HG03354 (cell line): Measurements from ENCODE around the gene HDAC8.

Experiments
- ATAC-seq: cut with Tn5 transposase; IDR thresholded peaks from one replicate; pipeline ENCODE4 v1.9.1; 2021; ENCODE audit warnings: mild to moderate bottlenecking; ENCODE audit not compliant: unreplicated experiment, poor library complexity, severe bottlenecking

The HDAC8 gene

DNA sequence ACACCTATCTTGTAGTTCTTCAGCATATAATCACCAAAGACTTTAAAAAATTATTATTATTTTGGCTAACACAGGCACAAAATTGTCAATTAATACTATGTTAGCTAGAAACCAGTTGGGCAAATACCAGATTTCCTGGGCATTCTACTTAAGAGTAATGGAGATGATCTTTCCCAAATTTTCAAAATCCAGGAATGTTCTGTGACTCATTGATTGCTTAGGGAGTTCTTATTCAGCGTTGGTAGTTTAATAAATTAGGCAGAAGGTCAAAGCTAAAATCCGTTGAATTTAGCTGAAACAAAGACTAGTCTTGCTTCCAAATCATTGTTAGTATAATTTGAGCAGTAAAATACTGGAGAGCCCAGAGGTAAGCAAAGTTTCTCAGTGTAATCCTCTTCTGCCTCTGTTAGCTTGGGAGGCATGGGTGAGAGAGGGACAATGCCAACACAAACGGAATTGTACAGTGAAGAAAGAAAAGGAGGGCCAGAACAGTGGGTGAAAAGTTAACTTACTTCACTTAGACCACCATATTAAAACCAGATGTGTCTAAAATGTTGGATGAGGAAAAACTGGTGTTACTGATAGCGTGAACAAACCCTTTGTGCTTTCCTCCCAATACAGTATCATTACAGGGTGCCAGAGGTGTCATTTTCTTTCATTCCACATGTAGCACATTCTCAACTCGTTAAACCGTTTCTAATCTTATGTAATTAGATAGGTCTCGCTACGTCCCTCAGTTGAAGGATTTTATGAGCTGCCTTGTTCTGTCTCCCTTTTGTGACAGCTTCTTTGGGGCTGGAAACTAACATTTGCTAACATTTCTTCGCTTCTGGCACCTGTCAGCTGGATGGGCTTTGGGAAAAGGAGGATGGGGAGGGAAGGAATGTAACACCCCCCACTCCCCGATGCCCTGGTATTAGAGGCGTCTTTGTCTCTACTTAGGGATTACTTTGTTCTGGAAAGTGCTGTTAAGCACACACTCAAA, 179.5 kb downstream of the HDAC8 start:
- ATAC-seq = no peak

DNA sequence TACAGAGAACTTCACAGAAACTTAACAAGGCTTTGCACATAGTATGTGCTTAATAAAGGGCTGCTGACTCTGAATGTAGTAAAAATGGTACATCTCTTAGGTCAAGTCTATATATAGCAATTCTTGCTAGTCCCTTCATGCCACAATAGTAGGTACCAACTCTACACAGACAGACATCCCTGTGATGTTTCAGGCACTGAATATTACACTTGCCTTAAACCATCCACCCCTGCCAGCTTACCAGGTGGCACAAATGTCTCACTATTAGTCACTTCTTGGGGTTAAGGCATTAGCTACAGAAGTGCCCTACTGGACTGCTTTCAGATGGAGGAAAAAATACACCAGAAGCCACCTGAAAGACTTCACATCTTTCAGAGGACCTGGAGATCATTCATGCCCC, 180.6 kb downstream of the HDAC8 start:
- ATAC-seq = no peak

DNA sequence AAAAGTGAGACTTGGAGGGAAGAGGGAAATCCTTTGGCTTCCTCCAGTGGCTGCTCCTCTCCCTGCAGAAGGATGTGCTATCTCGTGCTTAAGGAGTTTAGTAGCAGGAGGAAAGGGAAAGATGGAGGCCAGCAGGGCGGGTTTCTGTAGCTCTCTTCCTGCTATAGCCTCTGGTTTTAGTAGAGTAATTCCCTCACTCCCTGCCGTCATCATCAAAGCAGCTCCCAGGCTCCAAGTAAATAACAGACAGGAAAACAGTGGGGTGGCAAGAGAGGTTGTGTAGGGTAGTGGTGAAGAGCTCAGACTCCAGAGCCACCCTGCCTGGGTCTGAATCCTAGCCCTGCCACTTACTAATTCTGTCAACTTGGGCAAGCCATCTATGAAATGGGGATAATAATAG, 185.4 kb downstream of the HDAC8 start:
- ATAC-seq = no peak

DNA sequence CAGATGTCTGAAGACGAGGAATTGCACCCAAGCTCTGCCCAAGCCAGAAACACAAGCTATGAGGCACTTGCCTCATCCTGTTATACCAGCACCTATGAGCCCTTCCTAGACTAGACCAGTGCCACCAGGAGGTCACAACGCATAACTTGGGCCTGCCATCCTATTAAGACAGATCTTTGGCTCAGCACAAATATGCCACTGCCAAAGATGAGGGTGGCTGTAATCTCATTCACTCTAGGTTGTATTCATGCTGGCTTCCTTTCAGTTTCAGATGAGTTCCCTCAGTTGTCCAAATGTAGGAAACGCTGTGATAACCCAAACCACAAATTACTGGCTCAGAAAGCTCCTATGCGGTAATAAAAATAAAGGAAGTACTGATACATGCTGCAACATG, 190.4 kb downstream of the HDAC8 start:
- ATAC-seq = no peak

DNA sequence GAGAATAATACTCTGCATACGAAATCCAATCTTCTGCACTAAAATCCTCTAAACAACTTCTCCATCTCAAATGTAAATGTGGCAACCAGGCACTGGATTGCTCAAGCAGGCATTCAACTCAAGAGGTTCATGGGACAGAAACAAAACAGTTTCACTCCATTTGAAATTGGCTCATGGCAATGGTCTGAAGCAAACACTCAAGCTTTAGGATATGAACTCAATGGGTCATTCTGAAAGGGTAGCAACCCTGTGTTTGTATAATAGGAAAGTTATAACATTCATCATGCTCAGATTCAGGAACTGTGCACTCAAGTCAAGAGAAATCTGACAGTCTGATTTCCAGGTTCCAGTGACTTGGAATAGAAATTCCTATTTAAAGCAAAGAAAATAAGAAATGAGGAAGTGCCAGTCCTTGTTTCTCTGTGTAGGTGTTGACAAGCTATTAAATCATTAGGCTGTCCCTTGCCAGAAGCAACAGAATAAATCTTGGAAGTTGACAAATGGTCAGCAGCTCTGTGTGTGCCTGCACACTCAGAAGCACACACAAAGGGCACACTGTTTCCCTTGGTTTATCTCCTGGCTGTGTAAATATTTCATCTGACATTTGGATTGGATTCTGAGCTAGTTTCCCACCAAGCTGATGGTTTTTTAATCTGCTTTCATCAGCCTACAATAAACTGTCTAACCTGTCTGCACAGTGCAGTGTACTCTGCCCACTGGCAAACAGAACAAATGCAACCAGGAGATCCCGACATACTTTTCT, 191.0 kb downstream of the HDAC8 start:
- ATAC-seq = no peak

- ATAC-seq = no peak
Measured at GRCh38 chrX:72376124-72376523, 196.5 kb downstream of the HDAC8 start.

GRCh38 chrX:72373136-72373535, 199.5 kb downstream of the HDAC8 start:
- ATAC-seq = no peak

- ATAC-seq = no peak
Measured at GRCh38 chrX:72372735-72373134, 199.9 kb downstream of the HDAC8 start.

DNA sequence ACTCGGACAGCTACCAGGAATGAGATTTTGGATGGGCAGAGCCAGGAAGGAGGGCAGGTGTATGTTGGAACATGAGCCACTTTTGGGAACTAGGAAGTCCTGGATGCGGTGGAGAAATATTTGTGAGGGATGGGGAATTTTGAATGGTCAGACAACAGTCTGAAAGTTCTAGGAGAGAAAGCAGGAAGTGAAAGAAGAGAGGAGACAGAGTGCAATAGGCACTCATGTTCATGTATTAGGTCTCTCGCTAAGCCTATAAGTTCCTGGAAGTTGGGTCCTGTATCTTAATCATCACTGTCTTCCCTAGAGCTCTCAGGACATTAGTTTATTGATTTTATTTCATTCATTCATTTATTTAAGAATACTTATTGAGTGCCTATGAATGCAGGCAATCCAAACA, 201.2 kb downstream of the HDAC8 start:
- ATAC-seq = no peak

GRCh38 chrX:72368796-72369195, 203.8 kb downstream of the HDAC8 start:
- ATAC-seq = no peak

DNA sequence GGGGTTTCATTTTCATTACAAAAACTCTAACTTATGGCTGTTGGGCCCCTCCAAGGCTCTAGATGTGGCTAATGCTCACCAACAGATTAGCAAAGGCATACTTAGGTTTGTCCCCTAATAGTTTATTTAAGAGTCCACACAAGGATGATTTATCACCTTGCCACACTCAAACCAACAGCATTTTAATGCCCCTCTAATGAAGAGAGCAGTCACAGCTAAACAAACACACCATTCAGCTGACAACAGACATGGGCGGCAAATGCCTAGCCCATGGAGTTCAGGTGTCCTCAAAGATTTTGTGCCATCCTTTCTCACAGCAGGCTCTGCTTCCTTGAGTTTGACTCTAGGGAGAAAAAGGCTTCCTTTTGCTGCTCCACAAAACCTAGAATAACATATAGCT, 205.1 kb downstream of the HDAC8 start:
- ATAC-seq = no peak

GRCh38 chrX:72366701-72367454, 205.8 kb downstream of the HDAC8 start:
- no peak for ATAC-seq

DNA sequence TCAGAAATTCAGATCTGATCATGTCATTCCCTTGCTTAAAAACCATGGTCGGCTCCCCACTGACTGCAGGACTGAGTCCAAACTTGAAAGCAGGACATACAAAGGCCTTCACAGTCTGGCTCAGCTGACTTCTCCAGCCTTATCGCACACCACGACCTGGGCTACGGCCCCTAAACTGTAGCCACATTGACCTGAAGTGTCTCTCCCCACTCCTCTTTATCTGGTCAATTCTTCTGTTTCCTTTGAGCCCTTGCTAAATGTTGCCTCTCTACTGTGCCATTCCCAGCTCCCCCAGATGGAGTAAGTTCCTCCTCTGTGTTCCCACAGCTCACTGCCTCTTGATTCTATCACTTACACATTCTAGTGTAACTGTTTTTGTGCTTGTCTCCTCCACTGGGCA, 206.5 kb downstream of the HDAC8 start:
- no peak for ATAC-seq

DNA sequence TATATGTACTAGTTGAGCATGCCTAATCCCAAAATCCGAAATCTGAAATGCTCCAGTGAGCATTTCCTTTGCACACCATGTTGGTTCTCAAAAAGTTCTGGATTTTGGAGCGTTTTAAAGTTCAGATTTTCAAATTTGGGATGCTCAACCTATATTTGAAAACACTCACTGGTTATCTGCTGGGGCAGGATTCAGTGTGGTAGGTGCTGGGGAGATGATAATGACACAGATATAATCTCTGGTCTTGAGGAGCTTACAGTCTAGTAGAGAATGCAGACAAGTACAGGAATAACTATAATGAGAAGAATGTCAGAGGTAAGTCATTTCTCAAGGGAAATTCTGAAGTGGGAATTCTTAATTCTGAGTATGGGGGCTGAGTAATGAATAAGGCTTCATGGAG, 207.5 kb downstream of the HDAC8 start:
- ATAC-seq = no peak

DNA sequence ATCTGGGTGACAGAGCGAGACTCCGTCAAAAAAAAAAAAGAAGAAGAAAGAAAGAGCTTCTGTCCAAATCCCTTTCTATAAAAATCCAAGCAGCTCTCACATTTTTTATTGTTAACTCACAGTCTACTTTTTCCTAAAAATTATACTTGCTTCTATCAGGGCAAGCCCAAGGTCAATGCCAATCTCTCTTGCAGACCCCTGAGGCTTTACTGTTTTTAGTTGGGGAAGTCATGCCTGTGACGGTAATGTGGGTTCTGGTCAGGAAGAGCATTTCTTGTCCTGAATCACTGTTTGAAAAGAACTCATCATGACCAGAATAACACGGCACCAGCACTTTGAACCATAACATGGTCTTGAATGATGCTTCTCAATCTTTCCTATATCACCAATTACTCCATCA, 212.3 kb downstream of the HDAC8 start:
- no peak for ATAC-seq

DNA sequence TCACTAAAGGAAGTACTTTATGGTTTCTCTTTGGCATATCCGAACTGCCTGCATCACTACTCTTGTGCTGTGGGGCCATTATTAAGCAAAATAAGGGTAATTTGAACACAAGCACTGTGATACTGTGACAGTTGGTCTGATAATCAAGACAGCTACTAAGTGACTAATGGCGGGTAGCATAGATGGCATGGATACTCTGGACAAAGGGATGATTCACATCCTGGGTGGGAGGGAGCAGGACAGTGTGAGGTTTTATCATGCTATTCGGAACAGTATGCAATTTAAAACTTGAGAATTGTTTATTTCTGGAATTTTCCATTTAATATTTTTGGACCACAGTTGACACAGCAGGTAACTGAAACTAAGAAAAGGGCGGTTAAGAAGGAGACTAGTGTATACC, 214.3 kb downstream of the HDAC8 start:
- no peak for ATAC-seq

GRCh38 chrX:72352786-72353185, 219.9 kb downstream of the HDAC8 start:
- no peak for ATAC-seq

DNA sequence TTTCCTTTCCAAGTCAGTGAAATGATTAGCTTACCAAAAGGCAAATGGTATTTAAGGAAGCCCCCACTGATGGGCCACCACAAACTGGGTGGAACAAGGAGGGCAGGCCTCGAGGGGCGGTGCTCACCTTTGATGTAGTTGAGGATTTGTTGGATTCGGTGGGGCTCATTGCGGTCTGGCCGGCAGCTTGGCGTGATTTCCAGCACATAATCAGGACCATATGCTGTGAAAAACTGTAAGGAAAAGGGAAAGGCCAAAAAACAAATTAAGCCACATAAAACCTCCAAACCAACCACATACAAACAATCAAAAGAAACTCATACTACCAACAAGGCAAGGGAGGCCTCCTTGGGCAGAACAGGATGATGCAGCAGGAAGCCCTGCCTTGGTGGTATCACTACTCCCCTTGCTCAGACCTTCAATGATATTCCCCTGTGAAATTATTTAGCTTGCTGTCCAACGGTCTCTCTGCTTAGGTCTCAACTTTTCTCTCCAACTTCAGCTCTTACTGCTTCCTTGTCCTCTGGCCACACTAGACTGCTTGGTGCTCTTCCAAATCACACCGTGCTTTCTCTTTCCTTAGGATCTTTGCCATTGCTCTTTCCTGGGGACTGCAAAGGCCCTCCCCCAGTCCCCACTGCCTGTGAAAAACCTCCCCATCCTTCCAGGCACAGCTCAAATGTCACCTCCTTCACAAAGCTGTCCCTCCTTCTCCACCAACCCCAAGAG, 220.9 kb downstream of the HDAC8 start:
- no peak for ATAC-seq

GRCh38 chrX:72349190-72349589, 223.5 kb downstream of the HDAC8 start:
- ATAC-seq = peak; percentile 84
